ENCODE results near the gene KNTC1. TPM values are rescaled to one million over a fixed set of nuclear protein-coding genes. Genes with fewer than 3 reads are reported as not detected.

The KNTC1 gene
- 1.8 and 4.5 TPM in 2 replicates for polyA plus RNA-seq

GRCh38 chr12:122526683-122527477 is at the start of gene KNTC1, which contains the start of gene RSRC2:
Gene KNTC1 (plus strand): TSS chr12:122527249. CDS start chr12:122530064, 2,815 bp downstream.
Gene RSRC2 (minus strand): TSS chr12:122526936. CDS start chr12:122526853, 83 bp downstream.

GRCh38 chr12:122500685-122501488 is 26.2 kb upstream of the KNTC1 start, which contains the start of gene ZCCHC8:
Gene ZCCHC8 (minus strand): TSS chr12:122500932. CDS start chr12:122500840, 92 bp downstream.

Other genes with a start within 250 kb of the KNTC1 start
- gene CLIP1, start 104.6 kb upstream of the KNTC1 start, polyA plus RNA-seq: 38.1 and 57.9 TPM in 2 replicates
- gene ZCCHC8, start 26.3 kb upstream of the KNTC1 start, polyA plus RNA-seq: 3.1 and 5.3 TPM in 2 replicates
- 111 and 112 TPM in 2 replicates for gene RSRC2, start 313 bp upstream of the KNTC1 start, polyA plus RNA-seq
- gene HCAR2, start 176.1 kb downstream of the KNTC1 start, polyA plus RNA-seq: not detected in 2 replicates
- gene HCAR3, start 189.6 kb downstream of the KNTC1 start, polyA plus RNA-seq: not detected in 2 replicates
- gene HCAR1, start 203.6 kb downstream of the KNTC1 start, polyA plus RNA-seq: not detected in 2 replicates
- gene DENR, start 225.6 kb downstream of the KNTC1 start, polyA plus RNA-seq: 24.7 and 31.7 TPM in 2 replicates
- gene CCDC62, start 247.3 kb downstream of the KNTC1 start, polyA plus RNA-seq: 0.70 and 2.3 TPM in 2 replicates

All from Purkinje cell (primary cell).